Karpas-422 (cell line): ENCODE measurements around the gene PASK. TPM values are rescaled to one million over a fixed set of nuclear protein-coding genes. Genes with fewer than 3 reads are reported as not detected.
A peak's percentile ranks its signal among the peaks of the same experiment; 100 is the strongest.

Experiments
- DNase-seq: peaks from one replicate; pipeline ENCODE4 v3.0.0-alpha.2; 2015
- H2AFZ ChIP-seq: fragments of 200-600 bp; sonication (generic); 2 replicates; pipeline ENCODE4 v1.6.1; 2014; ENCODE audit warnings: antibody characterized with exemption, low read length, mixed read lengths
- H3K27ac ChIP-seq: fragments of 200-600 bp; sonication (generic); 2 replicates; pipeline ENCODE4 v1.5.1; 2014; ENCODE audit warnings: mild to moderate bottlenecking, low read length, moderate library complexity
- H3K27me3 ChIP-seq: fragments of 200-600 bp; sonication (generic); 2 replicates; pipeline ENCODE4 v1.6.1; 2014; ENCODE audit warnings: low read length, mixed read lengths
- H3K36me3 ChIP-seq: fragments of 200-600 bp; sonication (generic); 2 replicates; pipeline ENCODE4 v1.6.1; 2014; ENCODE audit warnings: low read length, mixed read lengths; ENCODE audit not compliant: insufficient read depth
- H3K4me1 ChIP-seq: fragments of 200-600 bp; sonication (generic); 2 replicates; pipeline ENCODE4 v1.6.1; 2014; ENCODE audit warnings: mild to moderate bottlenecking, low read length, mixed read lengths
- H3K4me2 ChIP-seq: fragments of 200-600 bp; sonication (generic); 2 replicates; pipeline ENCODE4 v1.6.1; 2014; ENCODE audit warnings: low read length, low read depth, mild to moderate bottlenecking; ENCODE audit not compliant: poor library complexity, severe bottlenecking
- H3K4me3 ChIP-seq: fragments of 200-600 bp; sonication (generic); 2 replicates; pipeline ENCODE4 v1.5.1; 2014; ENCODE audit warnings: mild to moderate bottlenecking, antibody characterized with exemption, low read length, mixed read lengths
- H3K79me2 ChIP-seq: fragments of 200-600 bp; sonication (generic); 2 replicates; pipeline ENCODE4 v1.6.1; 2014; ENCODE audit warnings: mild to moderate bottlenecking, low read length, mixed read lengths
- H3K9ac ChIP-seq: fragments of 200-600 bp; sonication (generic); 2 replicates; pipeline ENCODE4 v1.6.0; 2014; ENCODE audit warnings: low read length
- H3K9me2 ChIP-seq: fragments of 200-600 bp; sonication (generic), shearing (Covaris generic); replicated peaks from 2 replicates; pipeline ENCODE4 v1.6.0; 2014; ENCODE audit warnings: mild to moderate bottlenecking, low read length, moderate library complexity; ENCODE audit not compliant: insufficient read depth
- H3K9me3 ChIP-seq: fragments of 300-700, 200-600 bp; sonication (generic); 2 replicates; pipeline ENCODE4 v1.6.1; 2014; ENCODE audit warnings: low read length, mixed read lengths
- H4K20me1 ChIP-seq: fragments of 200-600 bp; sonication (generic); 2 replicates; pipeline ENCODE4 v1.6.1; 2014; ENCODE audit warnings: mild to moderate bottlenecking, antibody characterized with exemption, low read length, low read depth; ENCODE audit not compliant: insufficient read depth
- total RNA-seq: library from RNA; depleted of rRNA; stranded (reverse); fragments of >200 nt; shearing (Covaris generic); gene quantifications from 2 replicates; pipeline ENCODE4 v1.2.3, GENCODE V29; 2014; ENCODE audit warnings: low replicate concordance

Gene PASK
- total RNA-seq, 1 experiment from 2014 or later = 23.9 TPM

- H3K27ac ChIP-seq = no peak overlapping the region
- H2AFZ ChIP-seq = peak overlapping the region; percentile 97
- peak overlapping the region; percentile 97 for H3K9ac ChIP-seq
- H3K79me2 ChIP-seq = peaks cover 74% of the 10 kb centered on the region
- H3K9me3 ChIP-seq = no peaks in the 10 kb centered on the region
- peak overlapping the region; percentile 88 for H3K4me2 ChIP-seq
- H3K4me3 ChIP-seq = peak overlapping the region; percentile 99
- no peaks in the 10 kb centered on the region for H3K36me3 ChIP-seq
- no peaks in the 10 kb centered on the region for H3K27me3 ChIP-seq
- no peaks in the 10 kb centered on the region for H4K20me1 ChIP-seq
- no peaks in the 10 kb centered on the region for H3K9me2 ChIP-seq
- DNase-seq = no peak
- peaks cover 36% of the 10 kb centered on the region for H3K4me1 ChIP-seq
These were observed 328 bp upstream of the PASK start for GRCh38 chr2:241149675-241149924.

- peak overlapping the region; percentile 88 for H3K4me2 ChIP-seq
- no peaks in the 10 kb centered on the region for H3K36me3 ChIP-seq
- no peaks in the 10 kb centered on the region for H4K20me1 ChIP-seq
- no peaks in the 10 kb centered on the region for H3K9me3 ChIP-seq
- no peaks in the 10 kb centered on the region for H3K9me2 ChIP-seq
- H3K27me3 ChIP-seq = no peaks in the 10 kb centered on the region
- peak overlapping the region; percentile 97 for H3K9ac ChIP-seq
- H3K4me3 ChIP-seq = peak overlapping the region; percentile 99
- peaks cover 36% of the 10 kb centered on the region for H3K4me1 ChIP-seq
- peak; percentile 69 for DNase-seq
- peaks cover 79% of the 10 kb centered on the region for H3K79me2 ChIP-seq
- H3K27ac ChIP-seq = no peak overlapping the region; the same call in 1 of the 2 replicates
- no peak overlapping the region for H2AFZ ChIP-seq
These were observed 1.0 kb downstream of the PASK start for GRCh38 chr2:241148239-241148638.

GRCh38 chr2:241147336-241147735 lies 1.9 kb downstream of the PASK start:
- Histone ChIP-seq H4K20me1 (no peaks in the 10 kb centered on the region), H3K4me2 (peak overlapping the region; percentile 88)

GRCh38 chr2:241146286-241146685 lies 3.0 kb downstream of the PASK start:
- H3K27me3 ChIP-seq = no peaks in the 10 kb centered on the region
- no peaks in the 10 kb centered on the region for H3K9me3 ChIP-seq
- H3K4me1 ChIP-seq = peaks cover 29% of the 10 kb centered on the region
- H3K9me2 ChIP-seq = no peaks in the 10 kb centered on the region
- no peaks in the 10 kb centered on the region for H3K36me3 ChIP-seq
- peaks cover 74% of the 10 kb centered on the region for H3K79me2 ChIP-seq
- H2AFZ ChIP-seq = no peak overlapping the region
- DNase-seq = no peak
- no peak overlapping the region for H3K4me3 ChIP-seq
- no peaks in the 10 kb centered on the region for H4K20me1 ChIP-seq
- no peak overlapping the region for H3K4me2 ChIP-seq
- no peak overlapping the region for H3K27ac ChIP-seq
- no peak overlapping the region for H3K9ac ChIP-seq

More at GRCh38 chr2:241147336-241147735, 1.9 kb downstream of the PASK start:
- Histone ChIP-seq H2AFZ (no peak overlapping the region), H3K4me3 (no peak overlapping the region), H3K9me3 (no peaks in the 10 kb centered on the region), H3K9ac (no peak overlapping the region), H3K27me3 (no peaks in the 10 kb centered on the region), H3K27ac (no peak overlapping the region), H3K9me2 (no peaks in the 10 kb centered on the region), H3K4me1 (peaks cover 36% of the 10 kb centered on the region), H3K36me3 (no peaks in the 10 kb centered on the region), H3K79me2 (peaks cover 76% of the 10 kb centered on the region)
- no peak for DNase-seq

- Histone ChIP-seq H4K20me1 (no peaks in the 10 kb centered on the region), H3K9me2 (no peaks in the 10 kb centered on the region), H3K36me3 (no peaks in the 10 kb centered on the region), H3K4me1 (peaks cover 12% of the 10 kb centered on the region), H3K9ac (no peak overlapping the region), H3K79me2 (peaks cover 52% of the 10 kb centered on the region), H3K27ac (no peak overlapping the region), H2AFZ (no peak overlapping the region), H3K4me2 (no peak overlapping the region), H3K4me3 (no peak overlapping the region), H3K27me3 (no peaks in the 10 kb centered on the region), H3K9me3 (no peaks in the 10 kb centered on the region)
- no peak for DNase-seq
These were observed 6.7 kb downstream of the PASK start for GRCh38 chr2:241142593-241142992.

- H3K4me3 ChIP-seq = no peak overlapping the region
- DNase-seq = no peak
- H3K4me1 ChIP-seq = peaks cover 8% of the 10 kb centered on the region
- H3K36me3 ChIP-seq = no peaks in the 10 kb centered on the region
- H3K27me3 ChIP-seq = no peaks in the 10 kb centered on the region
- H3K9ac ChIP-seq = no peak overlapping the region
- H3K27ac ChIP-seq = no peak overlapping the region
- no peaks in the 10 kb centered on the region for H4K20me1 ChIP-seq
- H3K9me3 ChIP-seq = no peaks in the 10 kb centered on the region
- no peak overlapping the region for H3K4me2 ChIP-seq
- H3K79me2 ChIP-seq = peaks cover 47% of the 10 kb centered on the region
- H2AFZ ChIP-seq = no peak overlapping the region
- H3K9me2 ChIP-seq = no peaks in the 10 kb centered on the region
These were observed 7.2 kb downstream of the PASK start for GRCh38 chr2:241142063-241142462.

GRCh38 chr2:241141214-241141770 lies 8.0 kb downstream of the PASK start:
- H3K4me2 ChIP-seq = no peak overlapping the region
- H2AFZ ChIP-seq = no peak overlapping the region
- no peak overlapping the region for H3K9ac ChIP-seq
- H3K4me1 ChIP-seq = peaks cover under 1% of the 10 kb centered on the region; the same call in 1 of the 2 replicates
- no peak for DNase-seq
- H3K27ac ChIP-seq = no peak overlapping the region
- no peaks in the 10 kb centered on the region for H3K36me3 ChIP-seq
- H4K20me1 ChIP-seq = no peaks in the 10 kb centered on the region
- no peaks in the 10 kb centered on the region for H3K9me3 ChIP-seq
- no peaks in the 10 kb centered on the region for H3K27me3 ChIP-seq
- no peak overlapping the region for H3K4me3 ChIP-seq
- H3K79me2 ChIP-seq = peaks cover 40% of the 10 kb centered on the region
- no peaks in the 10 kb centered on the region for H3K9me2 ChIP-seq

- no peak overlapping the region for H3K9ac ChIP-seq
- H2AFZ ChIP-seq = no peak overlapping the region
- no peak overlapping the region for H3K27ac ChIP-seq
- no peaks in the 10 kb centered on the region for H3K9me2 ChIP-seq
- H3K79me2 ChIP-seq = peaks cover 31% of the 10 kb centered on the region
- H3K9me3 ChIP-seq = no peaks in the 10 kb centered on the region
- DNase-seq = no peak
- H3K4me1 ChIP-seq = no peaks in the 10 kb centered on the region
- no peaks in the 10 kb centered on the region for H4K20me1 ChIP-seq
- no peak overlapping the region for H3K4me2 ChIP-seq
- no peak overlapping the region for H3K4me3 ChIP-seq
- no peaks in the 10 kb centered on the region for H3K27me3 ChIP-seq
- H3K36me3 ChIP-seq = no peaks in the 10 kb centered on the region
These were observed 8.8 kb downstream of the PASK start for GRCh38 chr2:241140445-241140840.
